Measurements from ENCODE around the gene JAKMIP2.

The JAKMIP2 gene

GRCh38 chr5:147756566-147756965 is 26.0 kb downstream of the JAKMIP2 start:
- no peak overlapping the region for H3K4me2 ChIP-seq (ENCODE audit: low read depth, low read length, poor library complexity, severe bottlenecking)
- TF ChIP-seq EZH2phosphoT487 (IDR thresholded peaks at IDR 0.05; ENCODE audit: borderline replicate concordance), result no peak
- no peak for TF ChIP-seq CTCF (conservative IDR thresholded peaks at IDR 0.05; ENCODE audit: low read length)
- H3F3A ChIP-seq (ENCODE audit: low read depth), result no peaks in the 10 kb centered on the region
- no peak overlapping the region for H3K9ac ChIP-seq (ENCODE audit: low read depth, low read length, poor library complexity, severe bottlenecking)
- no peaks in the 10 kb centered on the region for H3K36me3 ChIP-seq (ENCODE audit: insufficient read depth, low read length)
- no peak overlapping the region for H3K4me3 ChIP-seq (ENCODE audit: low read length, poor library complexity, severe bottlenecking)
- H3K9me2 ChIP-seq (replicated peaks; ENCODE audit: low read depth, low read length), result no peaks in the 10 kb centered on the region
- no peaks in the 10 kb centered on the region for H3K9me3 ChIP-seq (ENCODE audit: insufficient read depth, low read depth, low read length)
- H3K27me3 ChIP-seq (ENCODE audit: insufficient read depth, low read length, poor library complexity, severe bottlenecking), result no peaks in the 10 kb centered on the region
- no peak overlapping the region for H2AFZ ChIP-seq (ENCODE audit: low read length)
- H4K20me1 ChIP-seq (ENCODE audit: insufficient read depth, low read length, poor library complexity, severe bottlenecking), result no peaks in the 10 kb centered on the region
- H3K4me1 ChIP-seq (ENCODE audit: insufficient read depth, low read length, poor library complexity, severe bottlenecking), result peaks cover 9% of the 10 kb centered on the region
- no peaks in the 10 kb centered on the region; the same call in 1 of the 2 replicates for H3K79me2 ChIP-seq (ENCODE audit: insufficient read depth, low read length)

- H3K27me3 ChIP-seq (ENCODE audit: insufficient read depth, low read length, poor library complexity, severe bottlenecking), result no peaks in the 10 kb centered on the region
- peaks cover 14% of the 10 kb centered on the region for H3K4me1 ChIP-seq (ENCODE audit: insufficient read depth, low read length, poor library complexity, severe bottlenecking)
- H3F3A ChIP-seq (ENCODE audit: low read depth), result no peaks in the 10 kb centered on the region
- no peak overlapping the region for H3K4me3 ChIP-seq (ENCODE audit: low read length, poor library complexity, severe bottlenecking)
- no peaks in the 10 kb centered on the region for H3K9me2 ChIP-seq (replicated peaks; ENCODE audit: low read depth, low read length)
- H3K9ac ChIP-seq (ENCODE audit: low read depth, low read length, poor library complexity, severe bottlenecking), result no peak overlapping the region
- TF ChIP-seq EZH2phosphoT487 (IDR thresholded peaks at IDR 0.05; ENCODE audit: borderline replicate concordance) (no peak), CTCF (conservative IDR thresholded peaks at IDR 0.05; ENCODE audit: low read length) (no peak)
- no peaks in the 10 kb centered on the region for H3K36me3 ChIP-seq (ENCODE audit: insufficient read depth, low read length)
- no peaks in the 10 kb centered on the region; the same call in 1 of the 2 replicates for H3K79me2 ChIP-seq (ENCODE audit: insufficient read depth, low read length)
- no peak overlapping the region for H3K4me2 ChIP-seq (ENCODE audit: low read depth, low read length, poor library complexity, severe bottlenecking)
- H2AFZ ChIP-seq (ENCODE audit: low read length), result no peak overlapping the region
- H4K20me1 ChIP-seq (ENCODE audit: insufficient read depth, low read length, poor library complexity, severe bottlenecking), result no peaks in the 10 kb centered on the region
- no peaks in the 10 kb centered on the region for H3K9me3 ChIP-seq (ENCODE audit: insufficient read depth, low read depth, low read length)
Observed at GRCh38 chr5:147754372-147755122, 28.0 kb downstream of the JAKMIP2 start.

GRCh38 chr5:147753765-147754164 is 28.8 kb downstream of the JAKMIP2 start:
- no peaks in the 10 kb centered on the region for H3K36me3 ChIP-seq (ENCODE audit: insufficient read depth, low read length)
- peaks cover 14% of the 10 kb centered on the region for H3K4me1 ChIP-seq (ENCODE audit: insufficient read depth, low read length, poor library complexity, severe bottlenecking)
- H3K9me2 ChIP-seq (replicated peaks; ENCODE audit: low read depth, low read length), result no peaks in the 10 kb centered on the region
- H3F3A ChIP-seq (ENCODE audit: low read depth), result no peaks in the 10 kb centered on the region
- no peaks in the 10 kb centered on the region for H3K27me3 ChIP-seq (ENCODE audit: insufficient read depth, low read length, poor library complexity, severe bottlenecking)
- H3K4me2 ChIP-seq (ENCODE audit: low read depth, low read length, poor library complexity, severe bottlenecking), result no peak overlapping the region
- no peak overlapping the region for H2AFZ ChIP-seq (ENCODE audit: low read length)
- no peaks in the 10 kb centered on the region; the same call in 1 of the 2 replicates for H3K79me2 ChIP-seq (ENCODE audit: insufficient read depth, low read length)
- H3K9me3 ChIP-seq (ENCODE audit: insufficient read depth, low read depth, low read length), result no peaks in the 10 kb centered on the region
- H3K4me3 ChIP-seq (ENCODE audit: low read length, poor library complexity, severe bottlenecking), result no peak overlapping the region
- H3K9ac ChIP-seq (ENCODE audit: low read depth, low read length, poor library complexity, severe bottlenecking), result no peak overlapping the region
- TF ChIP-seq CTCF (conservative IDR thresholded peaks at IDR 0.05; ENCODE audit: low read length), result no peak
- no peak for TF ChIP-seq EZH2phosphoT487 (IDR thresholded peaks at IDR 0.05; ENCODE audit: borderline replicate concordance)
- H4K20me1 ChIP-seq (ENCODE audit: insufficient read depth, low read length, poor library complexity, severe bottlenecking), result no peaks in the 10 kb centered on the region
